ENCODE measurements around the gene CCNYL1.
A peak's percentile ranks its signal among the peaks of the same experiment; 100 is the strongest.

Gene CCNYL1

GRCh38 chr2:207710814-207711740 lies at the start of gene CCNYL1:
CCNYL1 (plus strand) TSS chr2:207711640; CDS start chr2:207711897, 257 bp downstream.
- peaks cover 6% of the 10 kb centered on the region for H3K36me3 Mint-ChIP-seq (ENCODE audit: low read depth)
- H3K4me3 Mint-ChIP-seq = peak within 1 kb of the TSS; percentile 97 to 99 (median 98)
- peak within 1 kb of the TSS; percentile 45 to 88 (median 86) for H3K27ac Mint-ChIP-seq
- no peaks in the 10 kb centered on the region for H3K9me3 Mint-ChIP-seq
- peaks cover 10% of the 10 kb centered on the region for H3K4me1 Mint-ChIP-seq
- H3K27me3 Mint-ChIP-seq (ENCODE audit: low read depth) = no peaks in the 10 kb centered on the region
- TF ChIP-seq, protein P1, sequence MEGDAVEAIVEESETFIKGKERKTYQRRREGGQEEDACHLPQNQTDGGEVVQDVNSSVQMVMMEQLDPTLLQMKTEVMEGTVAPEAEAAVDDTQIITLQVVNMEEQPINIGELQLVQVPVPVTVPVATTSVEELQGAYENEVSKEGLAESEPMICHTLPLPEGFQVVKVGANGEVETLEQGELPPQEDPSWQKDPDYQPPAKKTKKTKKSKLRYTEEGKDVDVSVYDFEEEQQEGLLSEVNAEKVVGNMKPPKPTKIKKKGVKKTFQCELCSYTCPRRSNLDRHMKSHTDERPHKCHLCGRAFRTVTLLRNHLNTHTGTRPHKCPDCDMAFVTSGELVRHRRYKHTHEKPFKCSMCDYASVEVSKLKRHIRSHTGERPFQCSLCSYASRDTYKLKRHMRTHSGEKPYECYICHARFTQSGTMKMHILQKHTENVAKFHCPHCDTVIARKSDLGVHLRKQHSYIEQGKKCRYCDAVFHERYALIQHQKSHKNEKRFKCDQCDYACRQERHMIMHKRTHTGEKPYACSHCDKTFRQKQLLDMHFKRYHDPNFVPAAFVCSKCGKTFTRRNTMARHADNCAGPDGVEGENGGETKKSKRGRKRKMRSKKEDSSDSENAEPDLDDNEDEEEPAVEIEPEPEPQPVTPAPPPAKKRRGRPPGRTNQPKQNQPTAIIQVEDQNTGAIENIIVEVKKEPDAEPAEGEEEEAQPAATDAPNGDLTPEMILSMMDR (IDR thresholded peaks at IDR 0.05; ENCODE audit: unreplicated experiment in 3 of 3) = peak in 1 of 3 experiments; percentile 21

DNA sequence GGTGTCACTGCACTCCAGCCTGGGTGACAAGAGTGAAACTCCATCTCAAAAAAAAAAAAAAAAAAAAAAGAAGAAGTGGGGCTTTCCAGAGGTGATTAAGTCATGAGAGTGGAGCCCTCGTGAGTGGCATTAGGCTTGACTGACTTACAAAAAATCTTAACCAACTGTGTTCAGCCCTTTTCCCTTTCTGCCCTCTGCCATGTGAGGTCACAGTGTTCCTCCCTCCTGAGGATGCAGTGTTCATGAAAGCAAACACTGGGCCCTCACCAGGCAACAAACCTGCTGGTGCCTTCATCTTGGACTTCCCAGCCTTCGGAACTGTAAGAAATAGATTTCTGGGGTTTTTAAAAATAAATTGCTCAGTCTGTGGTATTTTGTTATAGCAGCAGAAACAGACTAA lies 49.2 kb upstream of the CCNYL1 start:
- peaks cover 5% of the 10 kb centered on the region for H3K4me1 Mint-ChIP-seq
- no peak overlapping the region for H3K4me3 Mint-ChIP-seq
- TF ChIP-seq, protein P1 (IDR thresholded peaks at IDR 0.05; ENCODE audit: unreplicated experiment in 3 of 3) = no peak
- H3K27me3 Mint-ChIP-seq (ENCODE audit: low read depth) = no peaks in the 10 kb centered on the region
- H3K36me3 Mint-ChIP-seq (ENCODE audit: low read depth) = no peaks in the 10 kb centered on the region
- no peaks in the 10 kb centered on the region for H3K9me3 Mint-ChIP-seq
- no peak overlapping the region for H3K27ac Mint-ChIP-seq

DNA sequence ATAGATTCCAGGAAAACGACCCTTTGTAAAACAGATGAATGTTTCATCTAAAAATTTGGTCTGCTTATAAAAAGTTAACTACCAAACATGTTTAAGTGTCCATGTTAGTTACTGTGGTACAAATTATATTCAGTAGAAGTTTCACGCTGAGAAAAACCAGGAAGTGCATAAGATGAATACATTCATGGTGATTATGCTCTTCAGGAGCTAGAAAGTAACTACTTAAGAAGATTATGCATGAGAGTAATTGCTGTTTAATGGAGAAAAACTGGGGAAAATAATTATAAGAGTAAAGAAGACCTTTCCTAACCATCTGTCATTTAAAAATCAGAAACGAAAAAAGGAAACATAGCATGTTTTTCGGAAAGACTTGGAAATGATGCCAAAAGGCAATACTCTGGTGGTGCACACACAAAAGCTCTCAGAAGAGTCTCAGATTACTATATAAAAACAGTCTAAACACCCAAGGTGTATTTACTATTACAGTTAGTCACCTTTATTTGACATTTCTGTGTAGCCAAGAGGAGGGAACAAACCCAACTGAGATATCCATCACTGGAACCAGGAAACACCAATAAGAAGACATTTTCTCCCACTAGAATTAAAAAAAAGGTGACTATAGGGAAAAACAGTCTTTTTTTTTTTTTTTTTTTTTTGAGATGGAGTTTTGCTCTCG lies 47.4 kb upstream of the CCNYL1 start:
- H3K9me3 Mint-ChIP-seq = no peaks in the 10 kb centered on the region

DNA sequence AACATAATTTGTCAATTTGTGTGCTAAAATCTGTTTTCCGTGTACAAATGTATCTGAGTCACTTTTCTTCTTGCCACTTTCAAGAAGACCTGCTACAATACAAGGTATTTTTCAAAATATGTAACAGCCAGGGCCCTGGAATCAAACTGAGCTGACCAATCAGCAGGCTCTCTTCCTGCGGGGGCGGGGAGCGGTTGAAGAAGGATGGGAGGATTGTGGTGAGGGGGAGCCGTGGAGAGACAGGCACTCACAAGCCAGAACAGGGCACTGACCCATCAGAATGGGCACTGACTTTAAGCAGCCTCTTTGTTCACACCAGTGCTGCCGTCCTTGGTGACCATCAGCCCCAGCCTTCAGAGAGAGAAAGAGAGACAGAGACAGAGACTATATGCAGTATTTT lies 40.6 kb upstream of the CCNYL1 start:
- TF ChIP-seq, protein P1 (IDR thresholded peaks at IDR 0.05; ENCODE audit: unreplicated experiment in 3 of 3) = no peak
- Mint-ChIP-seq H3K27me3 (ENCODE audit: low read depth) (no peaks in the 10 kb centered on the region), H3K27ac (no peak overlapping the region), H3K36me3 (ENCODE audit: low read depth) (no peaks in the 10 kb centered on the region), H3K4me3 (no peak overlapping the region), H3K4me1 (no peaks in the 10 kb centered on the region), H3K9me3 (no peaks in the 10 kb centered on the region)

More for the DNA sequence above, 47.4 kb upstream of the CCNYL1 start:
- Mint-ChIP-seq H3K27me3 (ENCODE audit: low read depth) (no peaks in the 10 kb centered on the region), H3K4me3 (no peak overlapping the region), H3K27ac (peak overlapping the region in 1 of 3 experiments; percentile 7), H3K4me1 (peaks cover 5% of the 10 kb centered on the region), H3K36me3 (ENCODE audit: low read depth) (no peaks in the 10 kb centered on the region)
- TF ChIP-seq, protein P1 (IDR thresholded peaks at IDR 0.05; ENCODE audit: unreplicated experiment in 3 of 3) = no peak

DNA sequence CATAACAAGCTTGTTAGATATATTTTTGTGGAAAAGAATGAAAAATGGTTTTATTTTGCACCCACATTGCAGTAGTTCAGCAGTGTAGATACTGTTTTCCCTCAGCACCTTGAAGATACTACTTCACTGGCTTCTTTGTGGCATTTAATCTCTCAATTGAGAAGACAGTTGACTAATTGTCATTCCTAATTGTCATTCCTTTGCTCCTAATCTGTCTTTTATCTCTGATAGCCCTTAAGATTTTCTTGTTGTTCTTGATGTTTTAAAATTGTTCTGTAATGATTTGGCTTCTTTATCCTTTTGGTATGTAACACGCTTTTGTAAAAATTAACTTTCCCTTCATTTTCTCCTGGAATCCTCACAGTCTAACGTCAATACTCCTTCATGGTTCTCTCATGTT lies 38.0 kb upstream of the CCNYL1 start:
- H3K27me3 Mint-ChIP-seq (ENCODE audit: low read depth) = no peaks in the 10 kb centered on the region
- TF ChIP-seq, protein P1 (IDR thresholded peaks at IDR 0.05; ENCODE audit: unreplicated experiment in 3 of 3) = no peak
- no peaks in the 10 kb centered on the region for H3K9me3 Mint-ChIP-seq
- no peak overlapping the region for H3K27ac Mint-ChIP-seq
- no peaks in the 10 kb centered on the region for H3K36me3 Mint-ChIP-seq (ENCODE audit: low read depth)
- H3K4me1 Mint-ChIP-seq = peaks cover 7% of the 10 kb centered on the region
- no peak overlapping the region for H3K4me3 Mint-ChIP-seq
